Measurements from ENCODE around the gene DKKL1. TPM values are rescaled to one million over a fixed set of nuclear protein-coding genes. Genes with fewer than 3 reads are reported as not detected.

DKKL1 gene
- polyA plus RNA-seq, 1 donor from 2014 or later, result 2.8 TPM

- no peak for TF ChIP-seq EP300 (conservative IDR thresholded peaks at IDR 0.05; ENCODE audit: poor library complexity, severe bottlenecking)
- no peak for TF ChIP-seq SMC3 (conservative IDR thresholded peaks at IDR 0.05; ENCODE audit: poor library complexity)
- TF ChIP-seq REST (IDR thresholded peaks at IDR 0.05; ENCODE audit: borderline replicate concordance), result no peak
- TF ChIP-seq TAF1 (IDR thresholded peaks at IDR 0.05; ENCODE audit: low read depth), result no peak
- no peak for TF ChIP-seq POLR2AphosphoS5 (IDR thresholded peaks at IDR 0.05)
- no peak for TF ChIP-seq MXI1 (conservative IDR thresholded peaks at IDR 0.05; ENCODE audit: poor library complexity, severe bottlenecking)
- TF ChIP-seq RAD21 (conservative IDR thresholded peaks at IDR 0.05), result no peak
- H4K20me1 ChIP-seq (ENCODE audit: insufficient read depth), result no peaks in the 10 kb centered on the region
These were observed 34.4 kb downstream of the DKKL1 start for GRCh38 chr19:49398001-49398615.

GRCh38 chr19:49398931-49399330 lies 35.3 kb downstream of the DKKL1 start:
- no peak overlapping the region for H3K4me2 ChIP-seq (ENCODE audit: low read length)
- TF ChIP-seq EZH2 (IDR thresholded peaks at IDR 0.05; ENCODE audit: borderline replicate concordance, insufficient read depth, low read length, poor library complexity, severe bottlenecking) (no peak), RAD21 (conservative IDR thresholded peaks at IDR 0.05) (no peak), EP300 (conservative IDR thresholded peaks at IDR 0.05; ENCODE audit: poor library complexity, severe bottlenecking) (no peak), REST (IDR thresholded peaks at IDR 0.05; ENCODE audit: borderline replicate concordance) (no peak), TAF1 (IDR thresholded peaks at IDR 0.05; ENCODE audit: low read depth) (no peak), POLR2AphosphoS5 (IDR thresholded peaks at IDR 0.05) (no peak), MXI1 (conservative IDR thresholded peaks at IDR 0.05; ENCODE audit: poor library complexity, severe bottlenecking) (no peak), SMC3 (conservative IDR thresholded peaks at IDR 0.05; ENCODE audit: poor library complexity) (no peak)
- TF ChIP-seq, protein P1, sequence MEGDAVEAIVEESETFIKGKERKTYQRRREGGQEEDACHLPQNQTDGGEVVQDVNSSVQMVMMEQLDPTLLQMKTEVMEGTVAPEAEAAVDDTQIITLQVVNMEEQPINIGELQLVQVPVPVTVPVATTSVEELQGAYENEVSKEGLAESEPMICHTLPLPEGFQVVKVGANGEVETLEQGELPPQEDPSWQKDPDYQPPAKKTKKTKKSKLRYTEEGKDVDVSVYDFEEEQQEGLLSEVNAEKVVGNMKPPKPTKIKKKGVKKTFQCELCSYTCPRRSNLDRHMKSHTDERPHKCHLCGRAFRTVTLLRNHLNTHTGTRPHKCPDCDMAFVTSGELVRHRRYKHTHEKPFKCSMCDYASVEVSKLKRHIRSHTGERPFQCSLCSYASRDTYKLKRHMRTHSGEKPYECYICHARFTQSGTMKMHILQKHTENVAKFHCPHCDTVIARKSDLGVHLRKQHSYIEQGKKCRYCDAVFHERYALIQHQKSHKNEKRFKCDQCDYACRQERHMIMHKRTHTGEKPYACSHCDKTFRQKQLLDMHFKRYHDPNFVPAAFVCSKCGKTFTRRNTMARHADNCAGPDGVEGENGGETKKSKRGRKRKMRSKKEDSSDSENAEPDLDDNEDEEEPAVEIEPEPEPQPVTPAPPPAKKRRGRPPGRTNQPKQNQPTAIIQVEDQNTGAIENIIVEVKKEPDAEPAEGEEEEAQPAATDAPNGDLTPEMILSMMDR (IDR thresholded peaks at IDR 0.05; ENCODE audit: poor library complexity, severe bottlenecking), result no peak
- no peak overlapping the region for H3K9ac ChIP-seq (ENCODE audit: low read length)
- no peaks in the 10 kb centered on the region for H3K36me3 ChIP-seq (ENCODE audit: insufficient read depth, low read length)
- no peaks in the 10 kb centered on the region for H3K9me2 ChIP-seq (ENCODE audit: insufficient read depth, low read length)
- H3K9me3 ChIP-seq (ENCODE audit: low read length), result no peaks in the 10 kb centered on the region
- H3F3A ChIP-seq (ENCODE audit: insufficient read depth, low read length, poor library complexity, severe bottlenecking), result no peaks in the 10 kb centered on the region
- H3K79me2 ChIP-seq (replicated peaks; ENCODE audit: insufficient read depth, low read length), result no peaks in the 10 kb centered on the region
- no peak overlapping the region for H3K27ac ChIP-seq (ENCODE audit: low read length)
- no peaks in the 10 kb centered on the region for H3K27me3 ChIP-seq (ENCODE audit: insufficient read depth, low read depth, low read length)
- H4K20me1 ChIP-seq (ENCODE audit: insufficient read depth), result no peaks in the 10 kb centered on the region
- H2AFZ ChIP-seq (ENCODE audit: low read depth, low read length), result no peak overlapping the region
- H3K4me3 ChIP-seq (ENCODE audit: low read length), result no peak overlapping the region

More at GRCh38 chr19:49398001-49398615, 34.4 kb downstream of the DKKL1 start:
- H3K79me2 ChIP-seq (replicated peaks; ENCODE audit: insufficient read depth, low read length), result no peaks in the 10 kb centered on the region
- no peak overlapping the region for H3K27ac ChIP-seq (ENCODE audit: low read length)
- H3K9me2 ChIP-seq (ENCODE audit: insufficient read depth, low read length), result no peaks in the 10 kb centered on the region
- H3K9me3 ChIP-seq (ENCODE audit: low read length), result no peaks in the 10 kb centered on the region
- H3K9ac ChIP-seq (ENCODE audit: low read length), result no peak overlapping the region
- H3K4me2 ChIP-seq (ENCODE audit: low read length), result no peak overlapping the region
- H3K4me3 ChIP-seq (ENCODE audit: low read length), result no peak overlapping the region
- H3K36me3 ChIP-seq (ENCODE audit: insufficient read depth, low read length), result no peaks in the 10 kb centered on the region
- H2AFZ ChIP-seq (ENCODE audit: low read depth, low read length), result no peak overlapping the region
- H3F3A ChIP-seq (ENCODE audit: insufficient read depth, low read length, poor library complexity, severe bottlenecking), result no peaks in the 10 kb centered on the region
- no peaks in the 10 kb centered on the region for H3K27me3 ChIP-seq (ENCODE audit: insufficient read depth, low read depth, low read length)
